ENCODE measurements around the gene HLA-DMA.
A peak's percentile ranks its signal among the peaks of the same experiment; 100 is the strongest.
"Not testable (repeated sequence)": the region's sequence is repeated elsewhere in the genome, so short reads cannot be mapped to it uniquely, and the experiment has no call there.

Gene HLA-DMA

DNA sequence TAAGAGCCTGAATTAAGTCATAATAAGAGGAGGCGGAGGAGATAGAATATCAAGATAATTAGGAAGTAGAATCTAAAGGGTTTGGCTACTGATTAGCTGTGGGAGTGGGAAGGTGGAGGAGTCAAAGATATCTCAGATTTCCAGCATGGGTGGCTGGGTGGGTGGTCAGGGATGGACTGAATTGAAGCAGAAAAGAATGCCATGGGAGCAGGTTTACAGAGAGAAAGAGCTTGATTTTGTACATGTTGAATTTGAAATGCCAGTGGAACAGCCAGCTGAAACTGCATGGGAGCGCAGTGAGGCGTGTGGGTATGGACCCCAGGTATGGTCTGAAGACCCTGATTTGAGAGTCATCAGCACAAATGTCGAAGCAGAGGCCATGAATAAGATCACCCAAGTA is 1.4 kb upstream of the HLA-DMA start:
- no peak for DNase-seq

DNA sequence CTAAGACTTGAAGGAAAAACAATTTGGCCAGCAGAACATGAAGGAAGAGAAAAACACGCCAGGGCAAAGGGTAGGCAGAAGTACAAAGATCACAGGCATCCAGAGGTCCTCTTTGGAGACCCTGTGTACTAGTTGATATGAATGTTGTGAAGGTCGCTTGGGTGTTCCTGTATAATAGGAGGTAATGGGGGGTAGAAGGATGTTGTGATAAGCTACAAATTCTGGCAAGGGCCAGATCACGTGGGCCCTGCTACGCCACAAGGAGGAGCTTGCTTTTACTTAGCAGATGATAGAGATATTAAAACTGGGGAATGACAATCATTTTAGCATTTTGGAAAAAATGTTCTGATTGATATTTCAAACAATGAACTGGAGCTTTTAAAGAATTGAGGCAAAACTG is 878 bp upstream of the HLA-DMA start:
- no peak for DNase-seq

DNA sequence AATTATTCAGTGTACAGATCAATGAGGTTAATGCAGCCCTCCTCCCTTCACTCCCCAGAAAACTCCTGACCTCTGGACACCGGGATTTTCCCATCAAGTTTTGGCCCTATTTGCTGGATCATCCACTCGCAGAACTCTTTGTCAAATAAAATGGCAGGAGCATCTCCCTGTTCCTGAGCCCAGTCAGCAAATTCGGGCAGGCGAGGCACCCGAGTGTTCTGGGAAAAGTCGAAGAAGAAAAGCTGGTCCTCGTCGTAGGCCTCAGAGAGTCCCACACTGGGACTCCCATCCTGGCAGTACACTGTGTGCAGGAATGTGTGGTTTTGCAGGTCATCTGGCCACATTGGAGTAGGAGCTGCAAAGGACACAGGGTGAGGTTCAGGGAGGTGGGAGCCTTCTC is 2.4 kb downstream of the HLA-DMA start:
- DNase-seq = no peak

DNA sequence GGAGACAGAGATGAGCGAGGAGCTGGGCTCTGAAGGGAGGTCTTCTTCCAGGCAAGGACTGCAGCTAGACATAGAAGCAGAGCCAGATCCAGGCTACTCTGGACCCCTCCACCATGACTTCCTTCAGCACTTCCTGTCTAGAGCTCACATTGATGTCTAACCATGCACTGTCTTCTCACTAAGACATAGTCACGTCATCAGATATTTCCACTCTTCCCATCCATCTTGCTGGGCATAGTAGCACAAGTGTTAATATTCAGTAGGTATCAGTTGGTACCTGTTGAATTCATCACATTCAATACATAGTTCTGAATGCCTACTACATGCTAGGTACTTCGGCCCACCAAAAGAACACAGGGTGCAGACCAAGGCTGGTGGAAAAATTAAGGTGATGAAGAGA is 2.9 kb downstream of the HLA-DMA start:
- DNase-seq = no peak

DNA sequence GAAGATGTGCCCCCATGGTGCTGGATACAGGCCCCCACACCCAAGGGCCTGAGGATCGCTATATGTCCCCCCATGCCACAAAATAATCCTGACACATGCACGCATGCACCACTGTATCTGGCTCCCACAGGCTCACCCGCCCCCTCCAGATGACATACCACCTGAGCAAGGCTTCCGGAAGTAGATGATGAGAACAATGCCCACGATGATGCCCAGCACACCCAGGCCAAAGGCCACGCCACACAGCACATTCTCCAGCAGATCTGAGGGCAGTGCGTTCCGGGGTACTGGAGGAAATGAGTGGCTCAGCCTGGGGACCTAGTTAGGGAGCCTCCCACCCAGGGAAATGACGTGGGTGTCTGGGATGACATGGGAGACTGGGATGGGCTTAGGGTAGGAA is 3.8 kb downstream of the HLA-DMA start:
- no peak for DNase-seq

DNA sequence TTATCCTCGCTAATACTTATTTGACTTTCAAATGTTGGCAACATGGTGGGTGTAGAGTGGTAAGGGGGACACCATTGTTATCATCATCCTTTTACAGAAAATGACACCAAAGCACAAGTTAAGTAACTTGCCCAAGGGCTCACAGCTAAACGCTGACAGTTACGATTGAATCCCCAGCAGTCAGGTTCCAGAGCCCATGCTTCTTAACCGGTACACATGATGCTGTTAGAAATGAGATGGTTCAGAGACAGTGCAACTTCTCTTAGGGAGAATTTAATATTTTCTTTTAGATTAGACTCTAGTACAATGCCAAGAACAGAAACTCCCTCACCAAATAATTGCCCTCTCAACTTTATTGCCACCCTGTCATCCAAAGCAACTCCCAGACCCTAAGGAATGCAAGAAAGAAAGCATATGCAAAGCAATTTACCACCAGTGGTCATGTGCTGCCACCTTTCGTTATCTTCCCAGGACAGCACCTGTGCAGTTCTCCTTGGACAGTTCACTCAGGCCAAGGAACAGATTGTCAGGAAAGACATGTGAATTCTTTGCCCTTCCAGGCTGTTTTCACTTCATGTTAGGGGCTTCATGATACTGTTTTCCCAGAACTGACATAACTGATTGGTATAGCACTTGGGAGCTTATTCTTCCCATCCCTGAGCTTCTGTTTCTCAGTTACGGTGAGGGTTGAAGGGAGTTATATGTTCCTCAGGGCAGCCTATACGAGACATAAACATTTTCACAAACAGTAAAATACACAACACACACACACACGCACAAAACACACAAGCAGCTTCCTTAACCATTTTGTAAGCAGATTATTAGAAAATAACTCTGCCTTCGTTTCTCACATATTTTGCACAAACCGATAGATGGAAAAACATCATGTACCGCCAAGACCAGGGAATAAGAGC is 5.1 kb downstream of the HLA-DMA start:
- DNase-seq = peak; percentile 23

DNA sequence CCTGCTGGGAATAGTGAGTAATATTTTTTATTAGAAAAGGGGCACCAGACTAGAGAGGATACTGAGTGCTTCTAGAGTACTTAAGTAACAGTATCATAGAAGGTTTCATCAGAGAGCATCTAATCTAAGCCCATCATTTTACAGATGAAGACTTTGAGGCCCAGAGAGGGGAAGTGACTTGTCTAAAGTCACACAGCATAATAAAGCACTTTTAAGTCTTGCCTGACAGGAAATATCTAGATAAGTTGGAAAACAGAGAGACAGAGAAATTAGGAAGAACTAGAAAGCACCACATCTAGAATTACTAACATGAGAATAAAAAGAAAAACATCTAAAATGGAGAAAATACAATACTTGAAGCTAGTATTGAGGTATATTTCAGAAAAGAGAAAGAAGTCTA is 6.0 kb downstream of the HLA-DMA start:
- no peak for DNase-seq

DNA sequence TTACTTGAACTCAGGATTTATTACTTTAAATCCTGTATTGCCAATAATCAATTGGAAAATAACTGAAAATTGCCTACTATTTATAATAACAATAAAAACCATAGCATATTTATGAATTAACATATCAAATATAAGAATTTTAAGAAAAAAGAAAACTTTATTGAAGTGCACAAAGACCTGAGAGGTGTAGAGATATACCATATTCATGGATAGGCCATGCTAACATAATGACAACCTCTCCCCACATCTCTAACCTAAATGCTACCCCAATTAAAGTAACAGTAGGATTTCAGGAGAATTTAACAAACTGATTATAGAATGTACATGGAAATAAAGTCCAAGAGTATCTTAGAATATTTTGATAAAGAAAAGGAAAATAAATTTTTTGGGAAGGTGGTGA is 6.9 kb downstream of the HLA-DMA start:
- DNase-seq = no peak

DNA sequence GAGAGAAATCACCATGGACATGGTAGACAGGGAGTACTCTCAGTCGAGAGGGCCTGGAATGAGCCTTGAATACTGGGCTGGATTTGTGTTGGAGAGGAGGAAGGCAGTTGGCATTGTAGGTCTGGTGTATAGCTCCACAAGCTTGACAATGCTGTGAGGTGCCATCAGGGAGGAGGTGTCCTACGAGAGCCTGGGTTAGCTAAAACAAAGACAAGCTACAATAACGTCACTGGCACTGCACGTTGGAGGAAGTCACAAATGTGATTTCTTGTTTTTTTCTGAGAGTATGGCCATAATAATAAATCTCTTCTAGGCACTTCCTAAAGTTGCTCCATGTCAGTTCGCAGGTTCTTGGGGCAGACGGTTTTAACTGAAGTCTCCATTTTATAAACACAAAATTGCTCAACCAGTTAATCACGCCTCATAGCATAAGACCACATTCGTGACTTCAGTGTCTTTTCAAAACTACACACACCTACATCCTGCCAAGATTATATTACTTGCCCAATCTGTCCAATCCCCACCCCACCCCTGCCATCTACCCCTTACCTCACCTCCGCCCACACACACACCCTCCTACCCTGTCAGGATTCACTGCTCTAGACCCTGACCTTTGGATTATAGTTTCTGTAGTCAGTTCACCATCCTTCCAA is 7.7 kb downstream of the HLA-DMA start:
- no peak for DNase-seq

DNA sequence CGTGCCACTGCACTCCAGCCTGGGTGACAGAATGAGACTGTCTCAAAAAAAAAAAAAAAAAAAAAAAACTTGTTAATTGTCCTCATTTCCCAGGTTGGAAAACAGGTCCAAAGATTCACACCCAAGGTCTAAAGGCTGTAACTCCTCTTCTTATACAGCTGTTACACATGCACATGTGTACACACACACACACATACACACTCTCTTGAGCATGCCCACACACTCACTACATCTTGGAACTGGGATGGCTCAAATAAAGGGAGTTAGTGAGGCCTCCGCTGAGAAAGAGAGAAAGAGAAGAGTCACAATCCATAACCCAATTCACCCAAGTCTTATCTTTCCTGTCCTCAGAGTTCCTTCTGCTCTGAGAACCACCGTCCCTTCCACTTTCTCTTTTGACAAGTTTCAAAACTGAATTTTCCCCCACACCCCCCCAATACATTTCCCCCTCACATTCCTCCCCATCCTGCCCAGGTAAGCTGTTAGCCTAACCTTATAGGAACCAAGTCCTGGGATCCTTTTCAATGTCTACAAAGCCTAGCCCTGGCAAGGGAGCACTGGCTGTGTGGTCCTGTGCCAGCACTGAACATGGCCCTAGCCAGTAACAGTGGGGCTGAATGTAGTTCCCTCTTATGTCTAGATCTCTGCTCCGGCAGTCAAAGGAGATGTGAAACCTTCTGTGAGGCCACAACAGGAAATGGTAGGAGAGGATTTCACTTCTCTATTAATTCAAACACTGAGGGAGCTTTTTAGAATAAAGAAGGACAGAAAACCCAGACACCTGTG is 8.8 kb downstream of the HLA-DMA start:
- DNase-seq = peak; percentile 13

DNA sequence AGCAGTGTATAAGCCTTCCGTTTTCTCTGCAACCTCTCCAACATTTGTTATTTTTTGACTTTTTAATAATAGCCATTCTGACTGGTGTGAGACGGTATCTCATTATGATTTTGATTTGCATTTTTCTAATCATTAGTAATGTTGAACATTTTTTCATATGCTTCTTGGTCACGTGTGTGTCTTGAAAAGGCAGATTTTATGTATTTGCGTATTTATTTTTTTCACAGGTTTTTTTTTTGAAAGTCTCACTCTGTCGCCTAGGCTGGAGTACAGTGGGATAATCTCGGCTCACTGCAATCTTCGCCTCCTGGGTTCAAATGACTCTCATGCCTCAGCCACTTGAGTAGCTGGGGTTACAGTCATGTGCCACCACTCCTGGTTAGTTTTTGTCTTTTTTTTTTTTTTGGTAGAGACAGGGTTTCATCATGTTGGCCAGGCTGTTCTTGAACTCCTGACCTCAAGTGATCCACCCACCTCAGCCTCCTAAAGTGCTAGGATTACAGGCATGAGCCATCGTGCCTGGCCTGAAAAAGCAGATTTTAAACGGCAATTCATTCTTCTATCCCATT is 10.3 kb downstream of the HLA-DMA start:
- DNase-seq = not testable (repeated sequence)

DNA sequence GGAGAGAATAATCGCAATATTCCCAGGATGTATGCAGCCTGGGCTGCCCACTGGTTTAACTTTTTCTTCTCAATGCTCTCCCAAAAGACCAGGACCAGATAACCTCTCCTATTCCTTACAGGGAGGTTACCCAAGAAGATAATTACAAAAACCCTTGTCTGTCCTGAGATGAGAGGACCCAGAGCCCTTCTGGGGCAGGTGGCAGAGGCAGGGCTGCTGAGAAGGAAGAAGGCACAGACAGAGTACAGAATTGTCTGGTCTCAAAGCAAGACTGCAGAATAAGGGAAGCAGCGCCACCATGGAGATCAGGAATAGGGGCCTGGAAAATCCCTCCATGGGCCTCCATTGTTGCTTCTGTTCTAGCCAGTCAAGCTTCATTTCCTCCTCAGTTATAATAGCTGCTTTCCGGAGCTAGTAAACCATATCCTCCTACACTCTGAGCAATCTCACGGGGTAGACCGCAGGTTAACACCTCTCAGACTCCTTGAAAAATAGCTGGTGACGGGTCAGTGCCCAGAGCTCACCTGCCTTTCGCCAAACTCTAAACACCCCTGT is 11.6 kb downstream of the HLA-DMA start:
- peak; percentile 34 for DNase-seq

DNA sequence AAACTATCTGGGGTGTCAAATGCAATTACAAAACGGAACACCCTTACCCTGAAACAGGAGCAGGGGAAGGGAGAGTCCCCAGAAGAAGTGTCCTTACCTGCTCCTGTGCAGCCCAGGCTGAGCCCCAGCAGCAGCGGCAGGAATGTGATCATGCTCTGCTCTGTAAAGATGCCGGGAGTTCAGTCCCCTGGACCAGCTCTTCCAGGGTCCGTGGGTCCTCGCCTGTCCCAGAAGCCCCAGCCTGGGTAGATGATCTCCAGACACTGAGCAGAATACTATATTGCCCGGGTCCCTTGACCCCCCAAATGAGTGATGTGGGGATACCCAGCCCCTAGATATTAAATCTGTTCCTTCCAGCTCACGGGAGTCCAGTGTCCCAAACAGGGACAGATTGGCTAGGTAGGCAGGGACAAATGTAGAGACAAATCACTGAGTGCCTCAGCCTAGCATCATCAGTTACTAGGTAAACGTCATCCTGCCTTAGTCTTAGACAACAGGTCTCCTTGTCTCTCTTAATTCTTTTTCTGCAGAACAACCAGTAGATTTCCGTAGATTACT is 12.2 kb downstream of the HLA-DMA start, which contains the start of gene HLA-DMB:
Gene HLA-DMB (minus strand): TSS at position 373 of the 558 bp plus-strand sequence. CDS start 221 bp downstream, at position 152.
- DNase-seq = peak; percentile 26

DNA sequence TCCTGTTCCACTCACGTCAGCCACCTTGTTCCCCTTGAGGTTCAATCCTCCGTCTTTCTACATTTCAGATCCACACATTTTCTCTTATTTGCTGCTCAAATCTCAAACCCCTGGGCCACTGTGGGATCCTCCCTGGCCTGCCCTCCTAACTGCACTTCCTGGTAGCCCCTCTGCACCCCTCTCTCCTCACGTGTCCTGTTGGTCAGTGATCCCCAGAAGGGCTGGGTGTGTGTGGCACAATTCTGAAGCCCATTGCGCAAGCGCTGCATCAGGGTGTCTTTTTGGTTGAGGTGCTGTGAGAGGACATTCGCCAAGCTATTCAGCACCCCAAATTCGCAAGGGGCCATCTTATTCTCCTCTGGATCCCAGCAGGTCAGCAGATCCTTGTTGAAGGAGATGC is 14.4 kb downstream of the HLA-DMA start:
- no peak for DNase-seq

DNA sequence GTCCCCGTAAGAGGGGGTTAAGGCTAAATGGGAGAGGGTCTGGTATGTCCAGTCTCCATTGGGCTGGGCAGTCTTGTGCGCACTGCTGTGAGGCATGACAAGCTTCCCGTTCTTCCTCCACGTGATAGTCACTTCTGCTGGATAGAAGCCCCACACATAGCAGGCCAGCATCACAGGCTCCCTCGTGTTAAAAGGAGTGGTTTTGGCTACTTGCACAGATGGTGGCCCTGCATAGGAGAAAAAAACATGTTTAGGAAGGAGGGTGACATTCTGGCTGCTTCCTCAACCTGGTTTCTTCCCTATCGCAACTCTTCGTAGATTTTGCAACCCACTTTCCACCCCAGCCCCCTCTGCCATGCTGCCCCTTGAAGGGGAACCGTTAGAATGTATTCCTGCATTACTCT is 15.7 kb downstream of the HLA-DMA start:
- DNase-seq = no peak

DNA sequence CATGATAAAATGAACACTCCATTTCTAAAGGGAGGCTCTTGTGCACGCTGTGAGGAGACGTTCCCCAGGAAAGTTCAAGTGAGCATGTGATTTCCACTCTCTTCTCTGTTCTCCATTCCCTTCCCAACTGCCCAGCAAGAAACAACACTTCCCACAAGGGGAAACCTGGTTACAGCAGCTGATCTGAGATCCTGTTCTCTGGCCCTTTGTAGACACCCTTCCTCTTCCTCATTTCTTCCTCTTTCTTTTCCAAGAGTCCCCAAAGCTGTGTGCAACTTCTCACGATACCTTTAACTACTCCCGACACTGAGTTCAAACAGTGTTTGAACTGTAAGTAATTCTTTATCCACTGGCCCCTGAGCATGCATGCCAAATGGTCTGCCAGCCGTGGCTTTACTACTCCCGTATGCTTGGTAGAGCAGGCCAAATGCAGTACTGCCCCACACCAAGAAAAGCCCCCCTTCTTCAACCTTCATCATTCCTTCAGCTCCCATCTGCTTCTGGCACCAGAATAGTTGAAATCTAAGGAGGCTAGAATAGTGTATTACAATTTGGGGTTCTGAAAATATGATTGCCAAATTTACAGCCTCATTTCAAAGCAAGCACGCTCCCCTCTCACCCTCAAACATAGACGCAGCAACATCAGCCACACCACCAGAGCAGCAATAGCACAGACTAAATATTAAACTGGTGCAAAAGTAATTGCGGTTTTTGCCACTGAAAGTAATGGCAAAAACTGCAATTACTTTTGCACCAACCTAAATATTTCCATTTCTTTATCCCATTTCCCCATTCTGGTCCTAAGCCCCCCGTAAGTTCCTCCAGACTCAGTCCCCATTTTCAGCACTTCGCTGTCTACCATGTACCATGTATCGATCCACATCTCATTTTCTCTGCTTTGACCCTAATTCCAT is 16.4 kb downstream of the HLA-DMA start:
- no peak for DNase-seq

DNA sequence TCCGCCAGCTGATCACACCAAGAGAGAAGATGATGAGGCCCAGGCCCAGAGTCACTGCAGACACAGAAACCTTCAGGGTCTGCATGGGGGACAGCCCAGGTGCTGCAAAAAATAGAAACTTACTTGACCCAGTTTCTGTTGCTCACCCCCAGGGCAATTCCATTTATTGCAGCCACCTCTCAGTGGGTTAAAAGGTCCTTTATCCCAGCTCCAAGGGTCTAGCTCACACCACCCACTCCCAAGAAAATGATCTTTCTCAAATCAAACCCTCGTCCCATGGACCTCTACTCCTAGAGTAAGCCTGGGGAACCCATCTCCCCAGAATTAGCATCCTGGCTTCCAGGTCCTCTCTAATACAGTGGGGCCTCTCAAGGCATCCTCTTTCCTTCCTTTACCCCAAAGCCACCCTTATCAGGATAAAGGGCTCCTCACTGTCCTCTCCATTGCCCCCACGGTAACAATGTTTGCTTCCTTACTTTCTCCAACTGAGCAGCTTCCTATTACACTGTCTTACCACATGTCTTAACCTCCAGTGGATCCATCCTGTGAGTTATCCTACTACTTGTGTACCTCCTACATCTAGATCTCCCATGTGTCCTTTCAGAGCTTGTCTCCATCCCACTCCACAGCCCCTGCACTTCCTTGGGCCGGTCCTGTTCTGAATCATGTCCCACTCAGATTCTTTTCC is 17.2 kb downstream of the HLA-DMA start:
- DNase-seq = no peak

DNA sequence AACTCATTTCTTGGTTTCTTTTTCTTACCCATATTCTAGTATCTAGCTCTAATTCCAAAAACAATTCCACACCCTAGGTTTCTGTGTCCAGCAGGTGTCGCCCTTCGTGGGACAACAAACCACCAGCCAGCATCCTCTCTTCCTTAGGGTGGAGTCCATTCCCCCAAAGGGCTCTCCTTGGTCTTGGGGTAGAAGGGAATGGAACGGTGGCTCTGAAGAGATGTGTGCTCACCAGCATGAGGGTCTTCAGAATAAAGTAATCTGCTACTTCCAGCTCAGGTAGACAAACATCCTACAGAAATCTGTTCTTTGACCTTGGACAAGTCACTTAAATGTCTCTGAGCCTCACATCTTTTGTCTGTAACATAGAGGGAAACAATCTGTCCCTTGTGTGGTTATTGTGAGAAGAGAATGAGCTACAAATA is 19.2 kb downstream of the HLA-DMA start:
- peak; percentile 80 for DNase-seq

DNA sequence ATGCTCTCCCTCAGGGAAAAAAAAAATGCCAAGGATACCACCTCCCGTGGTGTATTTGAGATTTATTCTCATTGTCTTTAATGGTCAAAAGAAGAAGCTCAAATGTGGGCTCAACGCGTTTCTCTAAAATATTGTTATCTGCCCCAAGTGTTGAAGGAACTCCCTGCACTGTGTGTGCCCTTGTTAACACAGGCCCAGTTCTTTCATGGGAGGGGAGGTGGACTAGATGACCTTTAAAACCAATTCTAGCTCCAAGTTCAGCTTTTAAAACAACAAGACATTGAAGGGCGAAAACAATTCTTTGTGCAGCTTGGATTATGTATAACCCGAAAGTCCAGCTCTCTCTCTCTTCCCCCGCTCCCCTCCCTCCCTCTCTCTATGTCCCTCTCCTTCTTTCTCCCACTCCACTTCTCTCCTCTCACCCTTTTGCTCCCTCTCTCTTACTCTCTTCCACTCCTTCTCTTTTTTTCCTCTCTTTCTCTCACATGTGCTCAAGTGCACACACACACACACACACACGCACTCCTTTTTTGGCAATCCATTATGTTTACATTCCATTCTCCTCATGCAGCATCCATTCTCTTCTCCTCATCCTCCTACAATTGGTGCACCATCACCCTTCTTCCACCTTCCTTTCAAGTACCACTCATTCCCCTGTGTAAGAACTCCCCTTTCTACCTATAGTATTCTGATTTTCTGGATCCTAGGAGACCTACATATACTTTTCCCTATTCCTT is 20.6 kb downstream of the HLA-DMA start:
- no peak for DNase-seq

DNA sequence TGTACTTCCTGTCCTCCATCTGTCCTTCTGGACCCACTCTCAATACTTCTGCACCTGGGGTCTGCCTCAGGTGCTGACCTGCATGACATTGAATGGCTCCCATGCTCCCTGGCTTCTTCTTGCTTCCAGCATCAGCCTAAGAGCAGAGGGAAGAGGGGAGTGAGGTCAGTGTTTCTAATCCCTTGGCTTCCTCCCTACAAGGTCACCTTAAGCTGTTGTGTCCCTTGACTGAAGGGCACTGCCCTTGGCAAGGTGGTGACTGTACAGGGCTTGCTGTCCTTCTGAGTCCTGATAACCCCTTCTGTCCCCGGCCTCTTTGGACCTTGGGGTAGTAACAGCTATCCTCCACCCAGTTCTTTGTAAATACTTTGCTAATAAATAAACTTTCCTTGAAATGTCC is 21.7 kb downstream of the HLA-DMA start:
- DNase-seq = no peak
